ENCODE measurements around the gene RXYLT1. TPM values are rescaled to one million over a fixed set of nuclear protein-coding genes. Genes with fewer than 3 reads are reported as not detected.

Gene RXYLT1
- total RNA-seq, 2 donors from 2014 or later: 14.7 to 20.9 TPM

DNA sequence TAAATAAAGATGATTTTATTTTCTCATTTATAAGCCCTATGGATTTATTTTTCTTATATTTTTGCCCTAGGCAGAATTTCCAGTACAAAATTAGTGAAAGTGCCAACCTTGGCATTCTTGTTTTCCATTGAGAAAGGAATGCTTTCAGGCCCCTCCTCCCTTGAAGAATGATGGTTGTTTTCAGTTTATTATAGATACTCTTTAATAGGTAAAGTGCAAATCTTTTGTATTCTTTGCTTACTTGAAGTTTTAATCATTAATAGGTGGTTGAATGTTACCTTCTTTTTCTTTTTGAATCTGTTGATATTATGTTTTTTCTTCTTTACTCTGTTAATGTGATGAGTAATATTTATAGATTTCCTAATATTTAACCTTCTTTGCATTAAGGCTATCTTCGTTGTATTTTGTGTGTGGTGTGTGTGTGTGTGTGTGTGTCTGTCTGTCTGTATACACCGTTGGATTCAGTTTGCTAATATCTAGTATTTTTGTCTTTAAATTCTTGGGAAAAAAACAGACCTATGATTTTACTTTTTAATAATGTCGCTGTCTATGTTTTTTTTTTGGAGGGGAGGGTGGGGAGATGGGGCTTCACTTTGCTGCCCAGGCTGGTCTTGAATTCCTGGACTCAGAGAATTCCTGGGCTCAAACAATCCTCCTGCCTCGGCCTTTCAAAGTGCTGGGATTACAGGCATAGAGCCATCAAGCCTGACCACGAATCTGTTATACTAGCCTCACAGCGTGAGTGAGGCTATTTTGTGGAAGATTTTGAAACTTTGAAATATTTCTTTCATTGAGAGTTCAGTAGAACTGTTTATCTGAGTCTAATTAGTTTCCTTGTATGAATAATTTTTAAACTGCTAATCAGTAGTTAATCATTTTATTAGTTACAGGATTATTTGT lies 78.3 kb downstream of the RXYLT1 start:
- no peak overlapping the region for H3K27ac Mint-ChIP-seq
- no peak overlapping the region for H3K4me3 Mint-ChIP-seq
- no peaks in the 10 kb centered on the region for H3K36me3 Mint-ChIP-seq
- no peak for DNase-seq (ENCODE audit: low spot score)
- H3K27me3 Mint-ChIP-seq: peaks cover 5 to 19% of the 10 kb centered on the region in 2 donors
- ATAC-seq: no peak
- no peaks in the 10 kb centered on the region for H3K4me1 Mint-ChIP-seq (ENCODE audit: low read depth in 2 of 2)
- H3K9me3 Mint-ChIP-seq: no peaks in the 10 kb centered on the region

Other genes starting within 250 kb of the RXYLT1 start
- 1 to 10 TPM in 1 of 2 donors, under 1 TPM in 1; 0.64 to 1.5 TPM for gene DPY19L2, start 111.4 kb upstream of the RXYLT1 start, total RNA-seq
- gene SRGAP1, start 64.8 kb downstream of the RXYLT1 start, total RNA-seq: 1 to 10 TPM in 1 of 2 donors, under 1 TPM in 1; 0.19 to 1.0 TPM